H7 (cell line): Measurements from ENCODE around the gene ACTN2. TPM values are rescaled to one million over a fixed set of nuclear protein-coding genes. Genes with fewer than 3 reads are reported as not detected.
A peak's percentile ranks its signal among the peaks of the same experiment; 100 is the strongest.

Experiments used
- DNase-seq: peaks from one replicate; pipeline ENCODE4 v3.0.0; 2012
- H3K27me3 ChIP-seq: 2 replicates; pipeline ENCODE4 v1.6.0; 2011; ENCODE audit warnings: mild to moderate bottlenecking, low read length; ENCODE audit not compliant: control insufficient read depth, insufficient read depth
- H3K36me3 ChIP-seq: replicated peaks from 2 replicates; pipeline ENCODE4 v1.5.1; 2011; ENCODE audit warnings: low read length; ENCODE audit not compliant: control insufficient read depth, insufficient read depth
- H3K4me3 ChIP-seq: 2 replicates; pipeline ENCODE4 v1.5.1; 2011; ENCODE audit warnings: low read depth, mild to moderate bottlenecking, control low read depth, low read length, moderate library complexity; ENCODE audit not compliant: insufficient read depth
- total RNA-seq: library from RNA; depleted of rRNA; stranded (reverse); fragments of >200 nt; shearing (Covaris generic); gene quantifications from 2 replicates; pipeline ENCODE4 v1.2.3, GENCODE V29; 2014

Gene ACTN2
- total RNA-seq, 1 experiment from 2014 or later = 0.83 TPM

- Histone ChIP-seq H3K4me3 (no peak overlapping the region), H3K27me3 (no peaks in the 10 kb centered on the region), H3K36me3 (peaks cover 1% of the 10 kb centered on the region)
- DNase-seq = no peak
Measured at GRCh38 chr1:236760986-236761385, 74.7 kb downstream of the ACTN2 start.

GRCh38 chr1:236761397-236762132 is 75.3 kb downstream of the ACTN2 start:
- H3K27me3 ChIP-seq = no peaks in the 10 kb centered on the region
- DNase-seq = no peak
- peaks cover 1% of the 10 kb centered on the region for H3K36me3 ChIP-seq
- H3K4me3 ChIP-seq = no peak overlapping the region

- no peaks in the 10 kb centered on the region for H3K27me3 ChIP-seq
- H3K36me3 ChIP-seq = peaks cover 1% of the 10 kb centered on the region
- DNase-seq = no peak
- no peak overlapping the region for H3K4me3 ChIP-seq
Measured at GRCh38 chr1:236762410-236762809, 76.1 kb downstream of the ACTN2 start.

GRCh38 chr1:236765831-236766230 is 79.5 kb downstream of the ACTN2 start:
- Histone ChIP-seq H3K36me3 (no peaks in the 10 kb centered on the region), H3K27me3 (no peaks in the 10 kb centered on the region), H3K4me3 (no peak overlapping the region)
- no peak for DNase-seq

GRCh38 chr1:236766506-236766905 is 80.2 kb downstream of the ACTN2 start:
- no peak for DNase-seq
- no peak overlapping the region for H3K4me3 ChIP-seq
- H3K27me3 ChIP-seq = no peaks in the 10 kb centered on the region
- no peaks in the 10 kb centered on the region for H3K36me3 ChIP-seq

GRCh38 chr1:236767276-236767675 is 81.0 kb downstream of the ACTN2 start:
- DNase-seq = no peak
- Histone ChIP-seq H3K27me3 (no peaks in the 10 kb centered on the region), H3K4me3 (no peak overlapping the region), H3K36me3 (no peaks in the 10 kb centered on the region)

GRCh38 chr1:236768601-236769000 is 82.3 kb downstream of the ACTN2 start:
- DNase-seq = peak; percentile 28

GRCh38 chr1:236773919-236774318 is 87.6 kb downstream of the ACTN2 start:
- no peak for DNase-seq
- no peaks in the 10 kb centered on the region for H3K27me3 ChIP-seq
- H3K4me3 ChIP-seq = no peak overlapping the region
- no peaks in the 10 kb centered on the region for H3K36me3 ChIP-seq

More at GRCh38 chr1:236768601-236769000, 82.3 kb downstream of the ACTN2 start:
- no peak overlapping the region for H3K4me3 ChIP-seq
- no peaks in the 10 kb centered on the region for H3K36me3 ChIP-seq
- H3K27me3 ChIP-seq = no peaks in the 10 kb centered on the region

- DNase-seq = peak; percentile 68
- Histone ChIP-seq H3K27me3 (no peaks in the 10 kb centered on the region), H3K36me3 (no peaks in the 10 kb centered on the region)
Measured at GRCh38 chr1:236774926-236775325, 88.6 kb downstream of the ACTN2 start.

GRCh38 chr1:236779312-236779711 is 93.0 kb downstream of the ACTN2 start:
- Histone ChIP-seq H3K36me3 (no peaks in the 10 kb centered on the region), H3K4me3 (no peak overlapping the region), H3K27me3 (no peaks in the 10 kb centered on the region)
- no peak for DNase-seq

More at GRCh38 chr1:236774926-236775325, 88.6 kb downstream of the ACTN2 start:
- H3K4me3 ChIP-seq = no peak overlapping the region

GRCh38 chr1:236785477-236785876 is 99.2 kb downstream of the ACTN2 start:
- DNase-seq = no peak
- no peak overlapping the region for H3K4me3 ChIP-seq
- H3K36me3 ChIP-seq = no peaks in the 10 kb centered on the region
- H3K27me3 ChIP-seq = no peaks in the 10 kb centered on the region

- Histone ChIP-seq H3K27me3 (no peaks in the 10 kb centered on the region; the same call in 1 of the 2 replicates), H3K36me3 (no peaks in the 10 kb centered on the region), H3K4me3 (no peak overlapping the region)
- no peak for DNase-seq
Measured at GRCh38 chr1:236786453-236786852, 100.2 kb downstream of the ACTN2 start.

GRCh38 chr1:236794585-236795034 is 108.3 kb downstream of the ACTN2 start:
- no peak for DNase-seq
- H3K27me3 ChIP-seq = peaks cover 5% of the 10 kb centered on the region
- no peaks in the 10 kb centered on the region for H3K36me3 ChIP-seq
- H3K4me3 ChIP-seq = peak overlapping the region; percentile 98

GRCh38 chr1:236795035-236795756 is 108.9 kb downstream of the ACTN2 start, which contains the start of gene MTR:
Gene MTR, plus strand, starts transcription at chr1:236795292. Its CDS starts 412 bp downstream, at chr1:236795704.
- DNase-seq = peak; percentile 97

More at GRCh38 chr1:236795035-236795756, 108.9 kb downstream of the ACTN2 start, which contains the start of gene MTR:
- H3K4me3 ChIP-seq = peak within 1 kb of the TSS; percentile 98
- no peaks in the 10 kb centered on the region for H3K36me3 ChIP-seq
- H3K27me3 ChIP-seq = peaks cover 5% of the 10 kb centered on the region
